Measurements from ENCODE around the gene PRSS1.

- no peak for TF ChIP-seq CTCF (IDR thresholded peaks at IDR 0.05)
- no peak for TF ChIP-seq POLR2AphosphoS5 (IDR thresholded peaks at IDR 0.05)
- no peak for TF ChIP-seq EP300 (IDR thresholded peaks at IDR 0.05)
- TF ChIP-seq POLR2A (IDR thresholded peaks at IDR 0.05) = no peak
Observed at GRCh38 chr7:142746264-142746663, 3.0 kb upstream of the PRSS1 start.

Data from upper lobe of left lung (tissue), 4 donors.